ENCODE measurements around the gene NEURL1. TPM values are rescaled to one million over a fixed set of nuclear protein-coding genes. Genes with fewer than 3 reads are reported as not detected.
A peak's percentile ranks its signal among the peaks of the same experiment; 100 is the strongest.
"Not testable (repeated sequence)": the region's sequence is repeated elsewhere in the genome, so short reads cannot be mapped to it uniquely, and the experiment has no call there.

NEURL1 gene
- polyA plus RNA-seq, 10 donors, result 8.8 to 32.7 (median 24.5) TPM

DNA sequence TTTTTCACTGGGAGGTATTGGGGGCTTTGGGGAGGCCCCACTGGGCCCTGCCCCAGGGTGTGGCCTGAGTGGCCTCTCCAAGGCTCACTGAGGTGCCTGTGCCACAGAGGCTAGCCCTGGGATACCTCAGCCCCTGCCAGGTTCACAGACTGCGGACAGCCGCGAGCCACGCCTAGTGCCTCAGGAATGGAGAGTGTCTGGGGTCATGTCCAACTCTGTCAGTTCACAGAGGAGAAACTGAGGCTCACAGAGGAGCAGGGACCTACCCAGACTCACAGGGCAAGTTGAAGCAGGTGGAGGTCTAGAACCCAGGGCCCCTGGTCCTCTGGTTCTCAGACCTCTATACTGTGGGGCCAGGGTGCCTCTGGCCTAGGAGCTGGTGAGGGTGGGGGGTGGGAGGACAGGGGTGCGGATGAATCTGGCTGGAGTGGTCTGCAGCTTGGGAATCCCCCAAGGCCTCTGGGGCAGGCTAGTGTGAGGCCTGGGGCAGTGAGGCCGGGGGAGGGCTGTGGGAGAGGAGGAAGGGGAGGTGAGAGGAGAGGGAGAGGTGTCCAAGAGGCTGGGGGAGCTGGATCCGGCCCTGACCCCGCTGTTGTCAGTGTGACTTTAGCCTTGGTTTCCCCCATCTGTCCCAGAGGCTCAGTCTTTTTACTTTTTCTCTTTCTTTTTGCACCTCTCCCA, 20.0 kb downstream of the NEURL1 start:
- DNase-seq, result no peak

- DNase-seq, result no peak
Measured at GRCh38 chr10:103514244-103514643, 20.7 kb downstream of the NEURL1 start.

GRCh38 chr10:103517234-103518085, 24.0 kb downstream of the NEURL1 start:
- DNase-seq, result no peak

GRCh38 chr10:103519798-103520197, 26.3 kb downstream of the NEURL1 start:
- no peak for DNase-seq

DNA sequence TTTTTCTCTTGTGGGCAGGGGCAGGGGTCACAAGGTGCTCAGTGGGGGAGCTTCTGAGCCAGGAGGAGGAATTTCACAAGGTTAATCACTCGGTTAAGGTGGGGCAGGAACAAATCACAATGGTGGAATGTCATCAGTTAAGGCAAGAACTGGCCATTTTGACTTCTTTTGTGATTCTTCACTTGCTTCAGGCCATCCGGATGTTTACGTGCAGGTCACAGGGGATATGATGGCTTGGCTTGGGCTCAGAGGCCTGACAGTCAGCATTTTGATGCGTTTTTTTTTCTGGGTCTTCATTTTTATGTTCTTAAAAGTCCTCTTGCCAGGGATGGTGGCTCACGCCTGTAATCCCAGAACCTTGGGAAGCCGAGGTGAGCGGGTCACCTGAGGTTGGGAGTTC, 28.5 kb downstream of the NEURL1 start:
- not testable (repeated sequence) for DNase-seq

- DNase-seq, result no peak
Measured at GRCh38 chr10:103523683-103524082, 30.2 kb downstream of the NEURL1 start.

GRCh38 chr10:103525901-103526300, 32.4 kb downstream of the NEURL1 start:
- no peak for DNase-seq

GRCh38 chr10:103527476-103527875, 34.0 kb downstream of the NEURL1 start:
- DNase-seq, result not testable (repeated sequence)

- no peak for DNase-seq
Measured at GRCh38 chr10:103528549-103528948, 35.0 kb downstream of the NEURL1 start.

- no peak for DNase-seq
Measured at GRCh38 chr10:103529539-103529938, 36.0 kb downstream of the NEURL1 start.

- DNase-seq, result no peak
Measured at GRCh38 chr10:103533827-103534226, 40.3 kb downstream of the NEURL1 start.

- no peak for DNase-seq
Measured at GRCh38 chr10:103534621-103535498, 41.4 kb downstream of the NEURL1 start.

DNA sequence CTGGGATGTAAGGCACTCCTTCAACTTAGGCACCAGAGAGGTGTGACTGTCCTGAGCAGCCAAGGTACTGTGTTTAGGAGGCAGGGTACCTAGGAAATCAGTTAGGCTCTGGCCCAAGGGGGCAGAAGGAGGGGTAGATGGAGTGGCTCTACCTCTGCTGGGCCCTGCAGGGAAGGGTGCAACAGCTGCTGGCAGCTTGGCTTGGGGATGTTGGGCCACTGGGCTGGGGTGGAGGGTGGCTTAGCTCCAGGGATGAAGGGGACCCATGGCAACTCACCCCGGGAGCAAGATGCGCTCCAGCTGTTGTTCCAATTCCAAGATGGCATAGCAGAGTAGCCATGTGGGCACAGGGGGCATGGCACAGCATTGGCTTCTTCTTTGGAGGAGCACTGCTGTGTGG, 42.1 kb downstream of the NEURL1 start:
- DNase-seq, result no peak

- no peak for DNase-seq
Measured at GRCh38 chr10:103539751-103540150, 46.2 kb downstream of the NEURL1 start.

GRCh38 chr10:103540722-103541121, 47.2 kb downstream of the NEURL1 start:
- DNase-seq, result no peak

DNA sequence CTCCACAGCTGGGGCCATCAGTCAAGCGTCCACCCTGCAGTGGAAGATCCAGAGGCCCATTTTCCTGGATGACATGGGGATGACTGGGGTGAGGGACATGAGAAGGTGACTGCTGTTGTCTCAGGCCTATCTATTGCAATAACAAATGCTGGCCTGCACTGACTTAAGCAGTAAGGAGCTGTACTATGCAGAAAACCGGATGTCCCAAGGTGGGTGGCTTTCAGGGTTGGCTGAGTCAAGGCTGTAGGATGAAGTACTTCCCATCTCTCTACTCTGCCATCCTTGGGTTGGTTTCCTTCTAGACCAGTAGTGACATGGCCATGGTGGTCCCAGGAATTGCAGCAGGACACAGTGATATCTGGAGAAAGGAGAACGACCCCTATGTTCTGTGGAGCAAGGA, 48.1 kb downstream of the NEURL1 start:
- DNase-seq, result no peak

DNA sequence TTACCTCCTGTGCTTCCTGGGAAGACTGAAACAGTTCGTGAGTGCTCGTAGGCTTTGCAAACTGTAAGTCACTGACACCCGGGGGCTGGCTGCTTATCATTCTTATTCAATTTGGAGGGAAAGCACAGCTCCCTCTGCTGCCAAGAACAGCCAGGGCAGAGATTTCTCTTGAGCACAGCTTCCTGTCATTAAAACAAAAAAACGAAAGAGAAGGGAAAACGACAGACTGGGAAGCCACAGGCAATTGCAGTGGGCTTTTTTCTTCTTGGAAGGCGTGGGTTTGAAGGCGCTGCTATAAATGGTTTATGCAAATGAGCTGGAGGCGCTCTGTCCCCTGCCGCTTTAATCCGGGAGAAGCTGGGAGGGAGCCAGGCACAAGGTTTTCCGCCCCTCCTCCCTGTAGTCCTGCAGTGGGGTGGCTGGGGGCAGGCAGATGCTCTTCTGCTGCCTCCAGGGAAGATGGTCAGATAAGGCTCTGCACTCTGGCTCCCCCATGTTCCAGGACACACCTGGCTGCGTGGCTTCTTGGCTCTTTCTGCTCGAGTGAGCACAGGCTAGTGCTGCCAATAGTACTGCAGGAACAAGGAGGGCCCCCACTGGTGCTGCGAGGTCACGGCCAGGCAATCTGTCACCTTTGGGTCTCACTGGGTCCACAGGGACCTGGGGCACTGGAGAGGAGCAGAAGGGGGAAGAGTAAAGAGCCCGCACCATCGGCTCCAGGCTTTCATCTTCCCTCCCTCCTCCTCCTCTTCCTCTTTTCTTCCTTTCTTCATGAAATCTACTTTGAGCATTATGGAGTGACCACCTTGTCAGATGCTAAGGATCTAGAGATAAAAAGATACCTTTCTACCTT, 49.5 kb downstream of the NEURL1 start:
- peak; percentile 28 to 73 (median 51) for DNase-seq

DNA sequence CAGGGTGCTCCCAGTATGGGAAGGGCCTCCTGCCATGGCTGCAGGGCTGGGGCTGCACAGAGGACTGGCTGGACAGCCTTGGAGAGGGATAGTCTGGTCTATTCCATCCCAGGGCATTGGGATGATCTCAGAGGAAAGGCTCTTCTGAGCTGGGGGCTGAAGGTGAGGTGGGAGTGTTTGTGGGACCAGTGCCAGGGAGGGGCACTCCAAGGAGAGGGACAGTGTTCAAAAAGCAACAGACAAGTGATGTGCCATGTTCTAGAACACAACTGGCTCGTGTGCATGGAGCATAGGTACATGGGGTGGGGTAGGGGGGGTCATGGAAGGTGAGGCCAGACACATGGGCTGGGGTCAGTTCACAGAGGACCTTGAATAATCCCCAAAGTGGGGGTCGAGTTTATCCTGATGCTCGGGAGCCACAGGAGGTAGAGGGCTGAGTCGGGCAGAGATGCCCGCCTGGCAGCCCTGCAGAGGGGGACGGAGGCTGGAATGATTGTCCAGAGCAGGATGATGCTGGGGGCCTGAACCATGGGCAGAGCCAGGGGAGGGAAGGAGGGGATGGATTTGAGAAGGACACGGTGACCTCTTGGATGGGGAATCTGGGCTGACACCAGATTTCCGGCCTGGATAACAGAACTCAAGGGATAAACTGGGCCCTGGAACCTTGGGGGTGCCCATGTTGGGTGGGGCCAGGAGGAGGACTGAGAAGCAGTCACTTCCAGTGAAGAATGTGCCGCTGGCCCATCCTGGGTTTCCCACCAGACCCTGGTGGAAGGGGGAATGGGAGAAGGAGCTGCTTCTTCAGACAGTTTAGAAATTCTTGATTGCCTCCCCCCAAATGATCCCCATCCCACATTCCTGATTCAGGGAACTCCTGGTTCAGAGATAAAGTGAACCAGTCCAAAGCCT, 50.4 kb downstream of the NEURL1 start:
- no peak for DNase-seq

DNA sequence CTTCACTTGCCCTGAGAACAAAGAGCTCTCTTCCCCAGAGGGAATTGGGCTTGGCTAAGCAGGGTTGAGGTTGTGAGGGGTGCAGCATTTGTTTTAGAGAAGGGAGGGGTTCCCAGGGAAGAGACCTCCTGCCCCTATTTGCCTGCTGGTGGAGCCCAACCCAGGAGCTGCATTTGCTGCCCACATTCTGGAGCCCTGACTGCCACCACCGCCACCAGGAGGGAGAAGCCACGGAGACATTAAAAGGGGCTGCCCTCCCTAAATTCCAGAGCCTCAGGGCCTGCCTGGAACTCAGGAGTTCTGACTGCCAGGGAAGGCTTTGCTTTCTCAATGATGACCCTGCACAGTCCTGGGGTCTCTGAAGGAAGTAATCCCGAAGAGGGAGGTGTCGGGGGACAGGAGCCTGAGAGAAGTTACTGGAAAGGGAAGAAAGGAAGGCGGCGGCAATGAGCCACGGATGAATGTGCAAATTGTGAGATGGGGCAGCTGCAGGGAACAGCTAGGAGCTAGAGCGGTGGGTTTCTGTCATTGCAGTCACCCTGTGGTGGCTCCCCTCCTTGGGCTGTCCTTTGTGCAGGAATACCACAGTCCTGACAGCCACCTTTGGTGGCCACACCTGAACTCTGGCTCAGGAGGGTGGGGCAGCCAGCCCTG, 51.3 kb downstream of the NEURL1 start:
- DNase-seq, result no peak

DNA sequence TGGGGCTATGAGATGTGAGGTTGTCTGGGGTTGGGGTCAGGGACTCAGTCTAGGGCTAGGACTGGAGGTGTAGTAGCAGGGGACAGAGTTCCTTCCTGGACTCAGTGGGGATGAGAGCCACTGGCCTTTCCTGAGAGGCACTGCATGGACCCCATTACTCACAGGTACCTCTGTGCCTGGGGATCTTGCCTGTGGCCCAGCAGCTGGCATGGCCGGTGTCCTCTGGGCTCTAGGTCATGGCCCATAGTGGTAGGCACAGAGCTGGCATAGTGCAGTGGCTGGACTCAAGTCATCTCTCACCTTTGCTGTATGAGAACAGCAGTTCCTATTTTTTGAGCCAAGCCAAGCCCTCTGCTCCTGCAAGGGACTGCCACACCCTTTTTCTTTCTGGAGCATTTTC, 51.9 kb downstream of the NEURL1 start:
- no peak for DNase-seq
